Stimulated activated CD4-positive, alpha-beta T cell treated with anti-CD3 and anti-CD28 coated beads, Interleukin-15, amount 100 ng/mL, for 48 hours (primary cell): Measurements from ENCODE around the gene KRT17.
"Not testable (repeated sequence)": the region's sequence is repeated elsewhere in the genome, so short reads cannot be mapped to it uniquely, and the experiment has no call there.

Source experiments
- DNase-seq, 2 donors: peaks; one replicate each; pipeline ENCODE4 v3.0.0-alpha.2; 2020; ENCODE audit warnings: low read depth in 2 of 2

The KRT17 gene

GRCh38 chr17:41634639-41635038 lies 10.3 kb upstream of the KRT17 start:
- DNase-seq: no peak

DNA sequence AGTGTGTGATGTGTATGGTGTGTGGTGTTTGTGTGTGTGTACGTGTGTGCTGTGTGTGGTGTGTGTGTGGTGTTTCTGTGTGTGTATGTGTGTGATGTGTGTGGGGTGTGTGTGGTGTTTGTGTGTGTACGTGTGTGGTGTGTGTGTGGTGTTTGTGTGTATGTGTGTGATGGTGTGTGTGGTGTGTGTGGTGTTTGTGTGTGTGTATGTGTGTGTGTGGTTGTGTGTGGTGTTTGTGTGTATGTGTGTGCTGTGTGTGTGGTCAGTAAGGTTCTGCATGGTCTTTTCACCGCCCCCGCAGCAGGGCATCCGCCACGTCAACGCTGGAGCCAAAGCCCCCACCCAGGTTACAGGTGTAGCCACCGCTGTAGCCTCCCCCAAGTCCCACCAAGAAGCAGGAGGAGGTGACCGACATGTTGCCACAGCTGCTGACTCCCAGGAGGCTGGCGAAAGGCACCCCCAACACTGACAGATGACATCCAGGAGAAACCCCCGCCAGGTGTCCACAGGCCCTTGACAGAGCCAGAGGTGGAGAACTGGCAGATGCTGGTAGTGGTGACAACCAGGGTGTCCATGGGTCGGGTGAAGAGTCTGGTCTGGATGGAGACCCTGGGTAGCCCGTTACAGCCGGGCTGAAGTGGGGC lies 9.3 kb upstream of the KRT17 start:
- DNase-seq: no peak

DNA sequence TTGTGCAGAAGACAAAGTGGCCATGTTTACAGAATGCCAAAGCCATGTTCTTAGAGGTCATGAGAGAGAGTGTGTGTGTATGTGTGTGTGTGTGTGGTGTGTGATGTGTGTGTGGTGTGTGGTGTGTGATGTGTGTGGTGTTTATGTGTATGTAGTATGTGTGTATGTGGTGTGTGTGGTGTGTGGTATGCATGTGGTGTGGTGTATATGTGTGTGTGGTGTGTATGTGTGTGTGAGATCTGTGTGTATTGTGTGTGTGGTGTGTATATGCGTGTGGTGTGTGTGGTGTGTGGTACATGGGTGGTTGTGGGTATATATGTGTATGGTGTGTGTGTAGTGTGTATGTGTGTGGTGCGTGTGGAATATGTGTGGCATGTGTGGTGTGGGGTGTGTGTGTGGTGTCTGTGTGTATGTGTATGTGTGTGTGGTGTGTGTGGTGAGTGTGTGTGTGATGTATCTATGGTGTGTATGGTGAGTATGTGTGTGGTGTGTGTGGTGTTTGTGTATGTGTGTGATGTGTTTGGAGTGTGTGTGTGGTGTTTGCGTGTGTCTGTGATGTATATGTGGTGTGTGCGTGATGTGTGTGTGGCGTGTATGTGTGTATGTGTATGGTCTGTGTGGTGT lies 8.2 kb upstream of the KRT17 start:
- no peak for DNase-seq

DNA sequence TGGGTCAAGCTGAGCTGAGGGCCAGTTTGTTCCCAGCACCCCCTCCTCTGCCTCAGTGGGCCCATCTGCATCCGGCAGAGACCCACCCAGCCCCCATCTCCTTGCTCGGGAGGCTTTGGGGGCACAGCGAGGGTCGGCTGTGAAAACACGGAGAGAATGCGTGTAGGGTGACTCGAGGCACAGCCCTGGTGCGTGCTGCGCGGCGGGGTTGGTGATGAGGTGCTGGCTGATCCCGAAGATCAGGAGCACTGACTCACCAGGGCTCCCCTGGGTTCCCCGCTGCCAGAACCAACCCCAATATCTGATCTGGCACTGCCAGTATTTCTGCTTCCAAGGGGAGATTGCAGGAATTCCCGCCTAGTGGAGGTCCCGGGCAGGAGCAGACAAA lies 7.5 kb upstream of the KRT17 start:
- no peak for DNase-seq

DNA sequence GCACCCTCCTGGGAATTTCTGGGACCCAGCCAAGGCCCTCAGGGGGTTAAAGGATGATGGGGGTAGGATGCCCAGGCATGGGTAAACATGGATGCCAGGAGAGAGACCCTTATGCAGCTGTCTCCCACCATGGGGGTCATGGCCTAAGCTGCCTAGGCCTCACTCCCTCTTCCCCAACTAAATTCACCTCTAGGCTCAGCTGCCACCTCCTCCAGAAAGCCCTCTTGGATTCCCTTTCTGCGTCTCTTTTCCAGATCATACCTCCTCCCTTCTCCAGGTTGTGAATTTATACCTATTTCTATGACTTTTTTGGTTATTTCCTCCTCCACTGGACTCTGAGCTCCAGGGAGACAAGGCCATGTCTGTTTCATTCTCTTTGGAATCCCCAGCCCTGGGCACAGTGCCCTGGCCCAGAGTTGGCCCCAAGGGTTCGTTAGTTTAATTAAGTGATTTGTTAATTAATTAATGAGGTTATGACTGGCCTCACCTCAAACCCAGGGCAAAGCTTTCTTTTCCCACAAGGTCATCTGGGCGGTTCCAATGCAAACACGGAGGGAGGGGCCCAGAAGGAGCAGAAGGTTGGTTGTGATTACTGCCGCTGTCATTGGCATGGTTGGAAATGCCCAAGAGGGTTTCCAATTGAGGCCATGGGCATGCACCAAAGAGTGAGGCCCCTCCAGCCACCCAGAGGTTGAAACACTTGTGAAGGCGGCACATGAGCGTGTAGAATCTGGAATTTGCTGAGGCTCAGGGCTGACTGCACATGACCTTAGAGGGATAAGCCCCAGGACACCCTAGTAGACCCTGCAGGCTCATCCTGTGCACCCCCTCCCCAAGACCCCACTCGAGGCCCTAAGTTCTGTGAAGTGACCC lies 6.9 kb upstream of the KRT17 start:
- DNase-seq: no peak

- no peak for DNase-seq
These were observed 5.7 kb upstream of the KRT17 start for GRCh38 chr17:41629826-41630670.

DNA sequence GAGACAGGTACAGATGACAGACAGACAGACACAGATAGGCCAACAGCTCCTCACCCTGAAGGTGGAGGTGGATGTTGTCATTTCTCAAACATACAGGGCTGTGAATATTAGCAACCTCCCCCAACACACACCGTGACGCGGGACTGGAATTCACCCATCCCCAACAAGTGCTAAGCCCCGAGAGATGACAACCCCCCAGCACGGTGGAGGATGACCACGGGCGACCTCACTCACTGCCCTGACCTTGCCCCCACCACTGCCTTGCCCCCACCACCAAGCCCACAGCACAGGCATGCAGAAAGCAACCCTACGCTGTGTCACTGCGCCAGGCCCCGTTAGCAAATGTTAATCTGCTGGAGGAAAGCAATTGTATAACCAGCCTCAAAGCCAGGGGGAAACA lies 4.9 kb upstream of the KRT17 start:
- no peak for DNase-seq

DNA sequence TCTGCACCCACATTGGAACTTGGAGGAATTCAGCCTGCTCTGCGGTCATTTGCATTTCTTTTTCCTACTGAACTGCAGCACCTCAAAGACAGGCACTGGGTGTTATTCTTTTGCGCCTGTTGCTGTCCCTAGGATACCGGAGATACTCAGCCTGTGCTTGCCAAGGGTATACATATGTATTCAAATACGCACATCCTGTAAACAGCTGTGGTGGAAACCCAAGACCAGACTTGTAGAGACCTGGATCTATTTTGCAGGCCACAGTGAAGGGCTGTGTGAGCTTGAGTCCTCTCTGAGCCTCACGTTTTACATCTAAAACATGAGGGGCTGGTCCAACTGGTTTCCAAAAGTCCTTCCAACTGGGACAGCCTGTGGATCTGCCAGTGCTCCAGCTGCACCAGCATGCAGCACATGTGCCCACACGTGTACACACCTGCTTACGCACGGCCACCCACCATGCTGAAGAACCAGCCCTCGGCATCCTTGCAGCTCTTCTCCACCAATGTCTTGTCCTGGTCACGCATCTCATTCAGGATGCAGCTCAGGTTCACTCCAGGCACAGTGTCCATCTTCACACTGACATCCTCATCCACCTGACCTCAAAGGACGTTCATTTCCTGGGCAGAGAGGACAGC lies 4.4 kb upstream of the KRT17 start:
- DNase-seq: not testable (repeated sequence)

- DNase-seq: not testable (repeated sequence)
These were observed 3.6 kb upstream of the KRT17 start for GRCh38 chr17:41628073-41628370.

GRCh38 chr17:41627316-41628072 lies 3.1 kb upstream of the KRT17 start:
- no peak for DNase-seq

GRCh38 chr17:41626914-41627295 lies 2.5 kb upstream of the KRT17 start:
- not testable (repeated sequence) for DNase-seq

- not testable (repeated sequence) for DNase-seq
These were observed 1.9 kb upstream of the KRT17 start for GRCh38 chr17:41626028-41626913.

DNA sequence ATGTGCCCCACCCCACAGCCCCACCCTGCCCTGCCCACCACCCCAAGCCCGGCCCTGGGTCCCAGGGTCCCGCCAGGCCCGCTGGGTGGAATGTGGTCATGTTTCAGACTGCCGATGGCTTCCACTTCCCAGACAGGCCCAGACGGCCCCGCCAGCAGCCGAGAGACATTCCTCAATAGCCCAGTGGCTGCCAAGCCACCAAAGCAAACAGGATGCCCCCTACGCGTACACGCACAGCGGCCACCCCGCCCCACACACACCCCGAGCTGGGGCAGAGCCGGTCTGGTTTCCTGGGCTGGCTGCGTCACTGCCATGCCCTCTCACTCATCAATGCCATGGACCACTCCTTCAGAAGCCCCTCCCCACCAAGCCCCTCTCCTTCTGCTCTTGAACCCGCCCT lies 1.2 kb upstream of the KRT17 start:
- no peak for DNase-seq

DNA sequence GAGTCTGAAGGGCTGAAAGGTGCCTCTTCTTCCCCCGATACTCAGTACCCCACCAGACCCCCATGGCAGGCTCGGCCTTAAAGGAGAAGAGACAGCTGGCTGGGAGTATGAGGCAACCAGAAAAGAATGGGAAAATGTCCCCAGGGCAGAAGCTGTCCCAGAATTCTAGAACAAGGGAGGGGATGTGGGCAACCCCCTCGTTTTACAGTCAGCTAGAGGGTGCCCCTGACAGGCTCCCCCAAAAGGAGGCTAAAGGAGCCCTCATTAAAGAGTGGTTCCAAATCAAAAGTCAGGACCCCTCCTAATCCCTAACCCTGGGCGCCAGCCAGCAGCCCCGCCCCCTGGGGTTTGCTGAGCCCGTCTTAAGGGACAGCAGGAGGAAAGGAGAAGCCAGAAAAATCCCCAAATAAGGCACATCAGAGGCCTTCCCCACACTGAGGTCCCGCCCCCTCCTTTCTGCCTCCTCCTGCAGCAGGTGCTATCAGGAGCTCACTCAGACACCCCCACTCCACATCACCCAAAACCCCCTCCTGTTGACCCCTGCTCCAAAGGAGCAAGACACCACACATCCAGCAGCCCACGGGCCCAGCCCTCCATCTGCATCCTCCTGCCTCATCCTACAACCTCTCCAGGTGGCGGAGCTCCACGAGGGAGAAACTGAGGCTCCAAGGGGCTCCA lies 1.1 kb downstream of the KRT17 start:
- DNase-seq: not testable (repeated sequence)

- not testable (repeated sequence) for DNase-seq
These were observed 1.8 kb downstream of the KRT17 start for GRCh38 chr17:41622340-41623183.

GRCh38 chr17:41621916-41622315 lies 2.5 kb downstream of the KRT17 start:
- no peak for DNase-seq

DNA sequence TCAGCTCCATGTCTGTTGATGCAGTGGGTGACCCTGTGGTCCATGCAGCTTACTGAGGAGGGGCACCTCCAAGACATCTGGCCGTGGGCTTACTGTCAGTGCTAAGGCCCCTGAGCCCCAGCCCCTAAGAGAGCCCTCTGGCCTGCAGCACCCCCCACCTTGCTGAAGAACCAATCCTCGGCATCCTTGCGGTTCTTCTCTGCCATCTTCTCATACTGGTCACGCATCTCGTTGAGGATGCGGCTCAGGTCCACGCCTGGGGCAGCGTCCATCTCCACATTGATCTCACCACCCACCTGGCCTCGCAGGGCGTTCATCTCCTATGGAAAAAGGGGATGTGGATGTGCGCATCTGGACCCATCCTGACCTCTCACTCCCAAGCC lies 2.9 kb downstream of the KRT17 start:
- DNase-seq: not testable (repeated sequence)
